Tibial nerve (tissue), 4 donors: ENCODE results near the gene PCDHB10.

Experiments used
- CTCF ChIP-seq, 5 experiments: fragments of 200-600 bp in 3 of 5; fragments of 450-650 bp in 2 of 5; sonication (generic) in 3 of 5; IDR thresholded peaks; one replicate each; pipeline ENCODE4 v1.5.1; 2016 to 2019; ENCODE audit warnings: antibody characterized with exemption in 5 of 5, mild to moderate bottlenecking in 3 of 5, moderate library complexity in 2 of 5
- EP300 ChIP-seq, 2 donors: sonication (generic); formaldehyde crosslinking; IDR thresholded peaks; one replicate each; pipeline ENCODE4 v1.6.1; 2017; ENCODE audit warnings: antibody characterized with exemption in 2 of 2, mild to moderate bottlenecking in 1 of 2
- POLR2A ChIP-seq, 2 donors: fragments of 450-650 bp; IDR thresholded peaks; one replicate each; pipeline ENCODE4 v1.6.1; 2017; ENCODE audit warnings: antibody characterized with exemption in 2 of 2, mild to moderate bottlenecking in 2 of 2, moderate library complexity in 2 of 2

GRCh38 chr5:141175933-141176332 is 16.2 kb upstream of the PCDHB10 start:
- no peak for TF ChIP-seq POLR2A (IDR thresholded peaks at IDR 0.05)
- no peak for TF ChIP-seq CTCF (IDR thresholded peaks at IDR 0.05)
- no peak for TF ChIP-seq EP300 (IDR thresholded peaks at IDR 0.05)
